Loucy (cell line): ENCODE results near the gene WEE2.

Experiments used
- H2AFZ ChIP-seq: fragments of 200-600 bp; sonication (generic); 2 replicates; pipeline ENCODE4 v1.6.0; 2016; ENCODE audit warnings: antibody characterized with exemption, mild to moderate bottlenecking, low read length, moderate library complexity
- H3F3A ChIP-seq: fragments of 200-600 bp; 2 replicates; pipeline ENCODE4 v1.6.0; 2016; ENCODE audit warnings: antibody characterized with exemption, low read depth, mild to moderate bottlenecking
- H3K27me3 ChIP-seq: fragments of 200-600 bp; sonication (generic); 2 replicates; pipeline ENCODE4 v1.6.1; 2014; ENCODE audit warnings: low read length, mild to moderate bottlenecking; ENCODE audit not compliant: insufficient read depth, poor library complexity, severe bottlenecking
- H3K36me3 ChIP-seq: fragments of 200-600 bp; sonication (generic); 2 replicates; pipeline ENCODE4 v1.6.1; 2016; ENCODE audit warnings: low read length; ENCODE audit not compliant: insufficient read depth
- H3K4me1 ChIP-seq: fragments of 200-600 bp; sonication (generic); 2 replicates; pipeline ENCODE4 v1.5.1; 2014; ENCODE audit warnings: low read length, mild to moderate bottlenecking; ENCODE audit not compliant: insufficient read depth, poor library complexity, severe bottlenecking
- H3K4me2 ChIP-seq: fragments of 200-600 bp; sonication (generic); 2 replicates; pipeline ENCODE4 v1.6.0; 2014; ENCODE audit warnings: antibody characterized with exemption, low read length, low read depth, mild to moderate bottlenecking; ENCODE audit not compliant: poor library complexity, severe bottlenecking
- H3K4me3 ChIP-seq: fragments of 200-600 bp; sonication (generic); 2 replicates; pipeline ENCODE4 v1.5.1; 2014; ENCODE audit warnings: low read length, mild to moderate bottlenecking, mixed read lengths; ENCODE audit not compliant: poor library complexity, severe bottlenecking
- H3K79me2 ChIP-seq: fragments of 200-600 bp; sonication (generic); 2 replicates; pipeline ENCODE4 v1.6.1; 2014; ENCODE audit warnings: low read length; ENCODE audit not compliant: insufficient read depth
- H3K9ac ChIP-seq: fragments of 200-600 bp; sonication (generic); 2 replicates; pipeline ENCODE4 v1.6.0; 2014; ENCODE audit warnings: mild to moderate bottlenecking, low read depth, low read length, moderate library complexity; ENCODE audit not compliant: poor library complexity, severe bottlenecking
- H3K9me2 ChIP-seq: fragments of 200-600 bp; sonication (generic); replicated peaks from 2 replicates; pipeline ENCODE4 v1.6.1; 2016; ENCODE audit warnings: low read depth, low read length, mixed read lengths
- H3K9me3 ChIP-seq: fragments of 200-600 bp; sonication (generic); 2 replicates; pipeline ENCODE4 v1.6.1; 2014; ENCODE audit warnings: mild to moderate bottlenecking, antibody characterized with exemption, low read length, low read depth; ENCODE audit not compliant: insufficient read depth
- H4K20me1 ChIP-seq: fragments of 200-600 bp; sonication (generic); 2 replicates; pipeline ENCODE4 v1.6.0; 2014; ENCODE audit warnings: antibody characterized with exemption, low read length, mild to moderate bottlenecking; ENCODE audit not compliant: insufficient read depth, poor library complexity, severe bottlenecking
- EZH2phosphoT487 ChIP-seq: fragments of 200-600 bp; IDR thresholded peaks from 2 replicates; pipeline ENCODE4 v1.6.1; 2018; ENCODE audit warnings: antibody characterized with exemption, mild to moderate bottlenecking, moderate library complexity, borderline replicate concordance
- TF ChIP-seq, protein P1 (sequence below): fragments of 200-600 bp; sonication (generic); conservative IDR thresholded peaks from 2 replicates; pipeline ENCODE4 v1.5.1; 2014; ENCODE audit warnings: mild to moderate bottlenecking, antibody characterized with exemption, low read length

WEE2 gene

GRCh38 chr7:141663081-141663849 lies 44.9 kb upstream of the WEE2 start:
- Histone ChIP-seq H4K20me1 (no peaks in the 10 kb centered on the region), H3K27me3 (no peaks in the 10 kb centered on the region), H3K9me3 (no peaks in the 10 kb centered on the region), H3K79me2 (no peaks in the 10 kb centered on the region), H3K9ac (no peak overlapping the region), H3K4me3 (no peak overlapping the region), H3K9me2 (no peaks in the 10 kb centered on the region), H2AFZ (no peak overlapping the region), H3K4me2 (no peak overlapping the region), H3K36me3 (peaks cover 63% of the 10 kb centered on the region; the same call in 1 of the 2 replicates), H3F3A (no peaks in the 10 kb centered on the region), H3K4me1 (peaks cover 5% of the 10 kb centered on the region)
- TF ChIP-seq, protein P1, sequence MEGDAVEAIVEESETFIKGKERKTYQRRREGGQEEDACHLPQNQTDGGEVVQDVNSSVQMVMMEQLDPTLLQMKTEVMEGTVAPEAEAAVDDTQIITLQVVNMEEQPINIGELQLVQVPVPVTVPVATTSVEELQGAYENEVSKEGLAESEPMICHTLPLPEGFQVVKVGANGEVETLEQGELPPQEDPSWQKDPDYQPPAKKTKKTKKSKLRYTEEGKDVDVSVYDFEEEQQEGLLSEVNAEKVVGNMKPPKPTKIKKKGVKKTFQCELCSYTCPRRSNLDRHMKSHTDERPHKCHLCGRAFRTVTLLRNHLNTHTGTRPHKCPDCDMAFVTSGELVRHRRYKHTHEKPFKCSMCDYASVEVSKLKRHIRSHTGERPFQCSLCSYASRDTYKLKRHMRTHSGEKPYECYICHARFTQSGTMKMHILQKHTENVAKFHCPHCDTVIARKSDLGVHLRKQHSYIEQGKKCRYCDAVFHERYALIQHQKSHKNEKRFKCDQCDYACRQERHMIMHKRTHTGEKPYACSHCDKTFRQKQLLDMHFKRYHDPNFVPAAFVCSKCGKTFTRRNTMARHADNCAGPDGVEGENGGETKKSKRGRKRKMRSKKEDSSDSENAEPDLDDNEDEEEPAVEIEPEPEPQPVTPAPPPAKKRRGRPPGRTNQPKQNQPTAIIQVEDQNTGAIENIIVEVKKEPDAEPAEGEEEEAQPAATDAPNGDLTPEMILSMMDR = no peak
- no peak for TF ChIP-seq EZH2phosphoT487

- H3F3A ChIP-seq = no peaks in the 10 kb centered on the region
- no peaks in the 10 kb centered on the region for H3K9me3 ChIP-seq
- TF ChIP-seq, protein P1 = no peak
- no peak for TF ChIP-seq EZH2phosphoT487
- peaks cover 58% of the 10 kb centered on the region; the same call in 1 of the 2 replicates for H3K36me3 ChIP-seq
- peaks cover 5% of the 10 kb centered on the region for H3K4me1 ChIP-seq
- H2AFZ ChIP-seq = no peak overlapping the region
- no peaks in the 10 kb centered on the region for H3K9me2 ChIP-seq
- no peaks in the 10 kb centered on the region for H3K79me2 ChIP-seq
- H3K4me2 ChIP-seq = no peak overlapping the region
- H4K20me1 ChIP-seq = no peaks in the 10 kb centered on the region
- H3K9ac ChIP-seq = no peak overlapping the region
- no peak overlapping the region for H3K4me3 ChIP-seq
- no peaks in the 10 kb centered on the region for H3K27me3 ChIP-seq
Measured at GRCh38 chr7:141664450-141664849, 43.7 kb upstream of the WEE2 start.

DNA sequence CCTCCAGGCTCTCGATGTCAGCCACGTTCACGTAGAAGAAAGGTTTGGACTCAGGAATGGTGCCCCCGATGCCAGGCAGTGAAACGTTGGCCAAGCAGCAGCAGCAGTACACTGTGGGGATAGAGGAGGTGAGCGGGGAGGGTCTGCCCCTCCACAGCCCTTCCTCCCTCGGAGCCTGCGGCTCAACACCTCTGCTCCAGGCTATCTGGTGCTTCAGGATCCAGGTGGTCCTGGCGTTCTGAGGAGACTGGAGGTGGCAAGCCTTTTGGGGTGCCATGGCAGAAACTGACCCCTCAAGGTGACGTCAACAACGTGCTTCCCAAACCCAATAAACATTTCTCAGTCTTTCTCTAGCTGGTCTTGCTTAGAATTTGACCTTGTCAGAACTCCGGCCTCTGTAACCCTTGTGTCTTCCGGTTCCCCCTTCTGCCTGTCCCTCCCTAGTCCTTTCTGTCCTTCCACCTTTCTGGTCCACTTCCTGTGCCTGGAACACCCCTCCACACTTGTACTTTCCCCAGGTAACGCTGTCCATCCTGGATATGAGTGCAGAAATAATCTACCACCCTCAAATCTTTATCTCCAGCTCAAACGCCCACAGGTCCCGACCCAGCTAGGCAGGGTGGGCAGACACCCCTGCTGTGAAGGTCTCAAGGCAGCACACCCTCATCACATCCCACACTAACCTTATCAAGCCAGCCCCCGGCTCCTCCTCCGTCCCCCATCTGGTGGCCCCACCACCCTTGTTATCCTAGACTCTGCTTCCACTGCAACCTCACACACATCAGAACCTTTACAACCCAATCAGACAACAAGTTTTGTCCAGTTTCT lies 42.7 kb upstream of the WEE2 start:
- H3K27me3 ChIP-seq = no peaks in the 10 kb centered on the region
- H3K36me3 ChIP-seq = peaks cover 54% of the 10 kb centered on the region; the same call in 1 of the 2 replicates
- H3K9me3 ChIP-seq = no peaks in the 10 kb centered on the region
- H3F3A ChIP-seq = no peaks in the 10 kb centered on the region
- no peaks in the 10 kb centered on the region for H4K20me1 ChIP-seq
- no peak overlapping the region for H3K4me3 ChIP-seq
- no peaks in the 10 kb centered on the region for H3K79me2 ChIP-seq
- no peak for TF ChIP-seq EZH2phosphoT487
- TF ChIP-seq, protein P1 = no peak
- H3K4me2 ChIP-seq = no peak overlapping the region
- no peak overlapping the region for H2AFZ ChIP-seq
- H3K4me1 ChIP-seq = peaks cover 5% of the 10 kb centered on the region
- H3K9me2 ChIP-seq = no peaks in the 10 kb centered on the region
- no peak overlapping the region for H3K9ac ChIP-seq
